ENCODE measurements around the gene KPTN. TPM values are rescaled to one million over a fixed set of nuclear protein-coding genes. Genes with fewer than 3 reads are reported as not detected.

Gene KPTN
- total and polyA plus RNA-seq, 2 of the 13 experiments (the other 11 are each of a cell fraction or from before 2014, with no cell fraction given), result 9.1 to 13.3 TPM

- Histone ChIP-seq H3K27me3 (ENCODE audit: control insufficient read depth in 1 of 2, insufficient read depth in 2 of 2, low read length in 2 of 2) (no peaks in the 10 kb centered on the region), H3K27ac (ENCODE audit: extremely low read length, insufficient read depth, low read length) (no peak overlapping the region), H3K4me3 (replicated peaks in 1 of 3; ENCODE audit: insufficient read depth in 1 of 3, low read depth in 2 of 3, low read length in 3 of 3) (no peak overlapping the region), H3K9ac (ENCODE audit: insufficient read depth, low read depth, low read length) (no peak overlapping the region), H2AFZ (ENCODE audit: low read length) (no peak overlapping the region), H3K4me1 (ENCODE audit: insufficient read depth, low read length) (peaks cover 12% of the 10 kb centered on the region), H3K79me2 (ENCODE audit: insufficient read depth, low read length) (no peaks in the 10 kb centered on the region), H4K20me1 (ENCODE audit: insufficient read depth, low read length) (no peaks in the 10 kb centered on the region), H3K4me2 (ENCODE audit: low read depth, low read length) (no peak overlapping the region), H3K36me3 (replicated peaks in 1 of 2; ENCODE audit: control insufficient read depth in 1 of 2, insufficient read depth in 2 of 2, low read length in 2 of 2) (no peaks in the 10 kb centered on the region), H3K9me3 (ENCODE audit: low read length) (no peaks in the 10 kb centered on the region)
- WGBS (ENCODE audit: low lambda C conversion rate), result 80% methylated on average over 16 of the region's 16 CpGs
- in situ Hi-C loops (cut with HindIII; ENCODE audit: extremely low pct_ligation_motif_present, low pct_unique_long_range_greater_than_20kb) (no loop called here), intact Hi-C loops (cut with micrococcal nuclease; ENCODE audit: unreplicated experiment) (no loop called here)
- FAIRE-seq (no peak), ATAC-seq (no peak), DNase-seq (ENCODE audit: low spot score) (no peak)
- TF ChIP-seq, protein P1, sequence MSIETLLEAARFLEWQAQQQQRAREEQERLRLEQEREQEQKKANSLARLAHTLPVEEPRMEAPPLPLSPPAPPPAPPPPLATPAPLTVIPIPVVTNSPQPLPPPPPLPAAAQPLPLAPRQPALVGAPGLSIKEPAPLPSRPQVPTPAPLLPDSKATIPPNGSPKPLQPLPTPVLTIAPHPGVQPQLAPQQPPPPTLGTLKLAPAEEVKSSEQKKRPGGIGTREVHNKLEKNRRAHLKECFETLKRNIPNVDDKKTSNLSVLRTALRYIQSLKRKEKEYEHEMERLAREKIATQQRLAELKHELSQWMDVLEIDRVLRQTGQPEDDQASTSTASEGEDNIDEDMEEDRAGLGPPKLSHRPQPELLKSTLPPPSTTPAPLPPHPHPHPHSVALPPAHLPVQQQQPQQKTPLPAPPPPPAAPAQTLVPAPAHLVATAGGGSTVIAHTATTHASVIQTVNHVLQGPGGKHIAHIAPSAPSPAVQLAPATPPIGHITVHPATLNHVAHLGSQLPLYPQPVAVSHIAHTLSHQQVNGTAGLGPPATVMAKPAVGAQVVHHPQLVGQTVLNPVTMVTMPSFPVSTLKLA (IDR thresholded peaks at IDR 0.05), result no peak
- TF ChIP-seq, protein P2, sequence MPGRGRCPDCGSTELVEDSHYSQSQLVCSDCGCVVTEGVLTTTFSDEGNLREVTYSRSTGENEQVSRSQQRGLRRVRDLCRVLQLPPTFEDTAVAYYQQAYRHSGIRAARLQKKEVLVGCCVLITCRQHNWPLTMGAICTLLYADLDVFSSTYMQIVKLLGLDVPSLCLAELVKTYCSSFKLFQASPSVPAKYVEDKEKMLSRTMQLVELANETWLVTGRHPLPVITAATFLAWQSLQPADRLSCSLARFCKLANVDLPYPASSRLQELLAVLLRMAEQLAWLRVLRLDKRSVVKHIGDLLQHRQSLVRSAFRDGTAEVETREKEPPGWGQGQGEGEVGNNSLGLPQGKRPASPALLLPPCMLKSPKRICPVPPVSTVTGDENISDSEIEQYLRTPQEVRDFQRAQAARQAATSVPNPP (CRISPR knock-in tag; IDR thresholded peaks at IDR 0.05), result no peak
- TF ChIP-seq NR1H2 (CRISPR knock-in tag; IDR thresholded peaks at IDR 0.05; ENCODE audit: borderline replicate concordance, low read depth), result no peak
- ChIA-PET POLR2A (no interaction called here), CTCF (ENCODE audit: low intra/inter-chr PET ratio, low total read pairs) (no interaction called here)
- BruUV-seq (replicated peaks), result no TSS peak
These were observed 3.4 kb downstream of the KPTN start for GRCh38 chr19:47480658-47481057.

- Histone ChIP-seq H3K4me3 (replicated peaks in 1 of 3; ENCODE audit: insufficient read depth in 1 of 3, low read depth in 2 of 3, low read length in 3 of 3) (no peak overlapping the region), H3K4me1 (ENCODE audit: insufficient read depth, low read length) (peaks cover 12% of the 10 kb centered on the region), H4K20me1 (ENCODE audit: insufficient read depth, low read length) (no peaks in the 10 kb centered on the region), H3K36me3 (replicated peaks in 1 of 2; ENCODE audit: control insufficient read depth in 1 of 2, insufficient read depth in 2 of 2, low read length in 2 of 2) (no peaks in the 10 kb centered on the region), H2AFZ (ENCODE audit: low read length) (no peak overlapping the region), H3K79me2 (ENCODE audit: insufficient read depth, low read length) (no peaks in the 10 kb centered on the region), H3K9ac (ENCODE audit: insufficient read depth, low read depth, low read length) (no peak overlapping the region), H3K27me3 (ENCODE audit: control insufficient read depth in 1 of 2, insufficient read depth in 2 of 2, low read length in 2 of 2) (no peaks in the 10 kb centered on the region), H3K27ac (ENCODE audit: extremely low read length, insufficient read depth, low read length) (no peak overlapping the region), H3K4me2 (ENCODE audit: low read depth, low read length) (no peak overlapping the region), H3K9me3 (ENCODE audit: low read length) (no peaks in the 10 kb centered on the region)
- WGBS (ENCODE audit: low lambda C conversion rate), result 79% methylated on average over 33 of the region's 39 CpGs
- POLR2A ChIA-PET, result no interaction called here
- FAIRE-seq (no peak), ATAC-seq (no peak), DNase-seq (ENCODE audit: low spot score) (no peak)
- in situ Hi-C loops (cut with HindIII; ENCODE audit: extremely low pct_ligation_motif_present, low pct_unique_long_range_greater_than_20kb), result no loop called here
- BruUV-seq (replicated peaks), result no TSS peak
- CTCF ChIA-PET (ENCODE audit: low intra/inter-chr PET ratio, low total read pairs), result no interaction called here
- intact Hi-C loops (cut with micrococcal nuclease; ENCODE audit: unreplicated experiment), result no loop called here
- TF ChIP-seq, protein P3, sequence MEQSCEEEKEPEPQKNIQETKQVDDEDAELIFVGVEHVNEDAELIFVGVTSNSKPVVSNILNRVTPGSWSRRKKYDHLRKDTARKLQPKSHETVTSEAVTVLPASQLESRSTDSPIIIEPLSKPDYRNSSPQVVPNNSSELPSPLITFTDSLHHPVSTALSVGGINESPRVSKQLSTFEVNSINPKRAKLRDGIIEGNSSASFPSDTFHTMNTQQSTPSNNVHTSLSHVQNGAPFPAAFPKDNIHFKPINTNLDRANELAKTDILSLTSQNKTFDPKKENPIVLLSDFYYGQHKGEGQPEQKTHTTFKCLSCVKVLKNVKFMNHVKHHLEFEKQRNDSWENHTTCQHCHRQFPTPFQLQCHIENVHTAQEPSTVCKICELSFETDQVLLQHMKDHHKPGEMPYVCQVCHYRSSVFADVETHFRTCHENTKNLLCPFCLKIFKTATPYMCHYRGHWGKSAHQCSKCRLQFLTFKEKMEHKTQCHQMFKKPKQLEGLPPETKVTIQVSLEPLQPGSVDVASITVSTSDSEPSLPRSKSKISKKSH (CRISPR knock-in tag; IDR thresholded peaks at IDR 0.05; ENCODE audit: borderline replicate concordance), result no peak
- TF ChIP-seq ARNTL (CRISPR knock-in tag; IDR thresholded peaks at IDR 0.05) (no peak), HOXA7 (CRISPR knock-in tag; IDR thresholded peaks at IDR 0.05) (no peak), RBAK (CRISPR knock-in tag; IDR thresholded peaks at IDR 0.05) (no peak), ETV6 (CRISPR knock-in tag; conservative IDR thresholded peaks at IDR 0.05) (no peak), ZEB1 (IDR thresholded peaks at IDR 0.05; ENCODE audit: insufficient replicate concordance, low read depth) (no peak), NCOA2 (CRISPR knock-in tag; IDR thresholded peaks at IDR 0.05) (no peak), AGO2 (optimal IDR thresholded peaks at IDR 0.05; ENCODE audit: low read depth, low read length) (no peak)
- TF ChIP-seq, protein P4, sequence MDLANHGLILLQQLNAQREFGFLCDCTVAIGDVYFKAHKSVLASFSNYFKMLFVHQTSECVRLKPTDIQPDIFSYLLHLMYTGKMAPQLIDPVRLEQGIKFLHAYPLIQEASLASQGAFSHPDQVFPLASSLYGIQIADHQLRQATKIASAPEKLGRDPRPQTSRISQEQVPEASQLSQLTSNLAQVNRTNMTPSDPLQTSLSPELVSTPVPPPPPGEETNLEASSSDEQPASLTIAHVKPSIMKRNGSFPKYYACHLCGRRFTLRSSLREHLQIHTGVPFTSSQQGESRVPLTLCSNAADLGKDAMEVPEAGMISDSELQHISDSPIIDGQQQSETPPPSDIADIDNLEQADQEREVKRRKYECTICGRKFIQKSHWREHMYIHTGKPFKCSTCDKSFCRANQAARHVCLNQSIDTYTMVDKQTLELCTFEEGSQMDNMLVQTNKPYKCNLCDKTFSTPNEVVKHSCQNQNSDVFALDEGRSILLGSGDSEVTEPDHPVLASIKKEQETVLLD (CRISPR knock-in tag; IDR thresholded peaks at IDR 0.05; ENCODE audit: low read depth), result no peak
These were observed 4.1 kb downstream of the KPTN start for GRCh38 chr19:47479701-47480503.
